GM23338 (cell line): ENCODE data around the gene TTC13.

Experiments used
- CREB1 ChIP-seq: fragments of 250-450 bp; sonication (Bioruptor Pico); IDR thresholded peaks from 2 replicates; pipeline ENCODE4 v1.5.0; 2020; ENCODE audit warnings: low read depth, mild to moderate bottlenecking, moderate library complexity
- CTCF ChIP-seq, 2 experiments: fragments of 200-600 bp in 1 of 2; sonication (generic) in 1 of 2; conservative IDR thresholded peaks; 2 replicates each; pipeline versions ENCODE4 v1.5.1 to v1.6.1; 2016 to 2017; ENCODE audit warnings: antibody characterized with exemption in 2 of 2, low read depth in 2 of 2, mild to moderate bottlenecking in 2 of 2, moderate library complexity in 1 of 2
- EZH2 ChIP-seq: fragments of 200-600 bp; sonication (generic); IDR thresholded peaks from one replicate; pipeline ENCODE4 v1.8.0; 2017; ENCODE audit warnings: antibody characterized with exemption, mild to moderate bottlenecking, low read depth; ENCODE audit not compliant: unreplicated experiment
- EZH2phosphoT487 ChIP-seq: fragments of 200-600 bp; sonication (generic); IDR thresholded peaks from one replicate; pipeline ENCODE4 v1.8.1; 2018; ENCODE audit warnings: antibody characterized with exemption; ENCODE audit not compliant: unreplicated experiment
- POLR2AphosphoS5 ChIP-seq: IDR thresholded peaks from 2 replicates; pipeline ENCODE4 v1.6.1; 2016; ENCODE audit warnings: antibody characterized with exemption, low read depth
- REST ChIP-seq: IDR thresholded peaks from one replicate; pipeline ENCODE4 v1.6.1; 2018; ENCODE audit warnings: antibody characterized with exemption; ENCODE audit not compliant: unreplicated experiment

- no peak for TF ChIP-seq CTCF (conservative IDR thresholded peaks at IDR 0.05; ENCODE audit: low read depth in 2 of 2)
- TF ChIP-seq EZH2phosphoT487: no peak
- TF ChIP-seq CREB1: no peak
- TF ChIP-seq EZH2: no peak
- TF ChIP-seq REST: no peak
- no peak for TF ChIP-seq POLR2AphosphoS5
Observed at GRCh38 chr1:230883967-230884366, 94.7 kb downstream of the TTC13 start.
